HepG2 (cell line): ENCODE results near the gene PEX14. TPM values are rescaled to one million over a fixed set of nuclear protein-coding genes. Genes with fewer than 3 reads are reported as not detected.

Source experiments
- CBX5 ChIP-seq: sonication (generic); formaldehyde crosslinking; IDR thresholded peaks from 2 replicates; pipeline ENCODE4 v1.4.0; 2020; ENCODE audit warnings: missing genetic modification reagents, borderline replicate concordance
- CREB1 ChIP-seq, 2 experiments: fragments of 450-650 bp in 1 of 2; IDR thresholded peaks; 2 replicates each; pipeline ENCODE4 v1.6.1; 2016 to 2017; ENCODE audit warnings: control low read depth in 1 of 2, mild to moderate bottlenecking in 1 of 2, missing compliant biosample characterization in 1 of 2, missing genetic modification characterization in 1 of 2
- HCFC1 ChIP-seq: fragments of 150-350 bp; IDR thresholded peaks from 2 replicates; pipeline ENCODE4 v1.6.1; 2014; ENCODE audit warnings: low read depth, low read length
- HDAC1 ChIP-seq: sonication (generic); formaldehyde crosslinking; IDR thresholded peaks from 2 replicates; pipeline ENCODE4 v1.5.1; 2020; ENCODE audit warnings: mild to moderate bottlenecking, missing genetic modification reagents
- HDAC6 ChIP-seq: fragments of 200-600 bp; sonication (generic); IDR thresholded peaks from 2 replicates; pipeline ENCODE4 v1.7.0; 2017; ENCODE audit warnings: mild to moderate bottlenecking, antibody characterized with exemption, low read length, low read depth
- HMGA1 ChIP-seq: sonication (generic); formaldehyde crosslinking; conservative IDR thresholded peaks from 2 replicates; pipeline ENCODE4 v1.4.0; 2020; ENCODE audit warnings: missing genetic modification reagents
- KDM4B ChIP-seq: sonication (generic); formaldehyde crosslinking; IDR thresholded peaks from 2 replicates; pipeline ENCODE4 v1.4.0; 2020; ENCODE audit warnings: missing genetic modification reagents
- MED8 ChIP-seq: sonication (generic); formaldehyde crosslinking; IDR thresholded peaks from 2 replicates; pipeline ENCODE4 v1.8.1; 2023; ENCODE audit warnings: mild to moderate bottlenecking, missing genetic modification reagents; ENCODE audit not compliant: insufficient replicate concordance
- MIXL1 ChIP-seq: IDR thresholded peaks from 2 replicates; pipeline ENCODE4 v1.6.1; 2016
- NFE2 ChIP-seq: sonication (generic); formaldehyde crosslinking; IDR thresholded peaks from 2 replicates; pipeline ENCODE4 v1.4.0; 2020; ENCODE audit warnings: missing genetic modification reagents
- PCBP2 ChIP-seq: fragments of 200-400 bp; formaldehyde crosslinking; optimal IDR thresholded peaks from 2 replicates; pipeline ENCODE3; 2018; ENCODE audit warnings: low read length, low read depth; ENCODE audit not compliant: poor library complexity, severe bottlenecking
- THYN1 ChIP-seq: sonication (generic); formaldehyde crosslinking; IDR thresholded peaks from 2 replicates; pipeline ENCODE4 v1.8.1; 2023; ENCODE audit warnings: low read depth, mild to moderate bottlenecking, moderate library complexity, missing genetic modification reagents, borderline replicate concordance
- ZNF24 ChIP-seq: fragments of 450-650 bp; IDR thresholded peaks from 2 replicates; pipeline ENCODE4 v1.6.1; 2017; ENCODE audit warnings: antibody characterized with exemption, mild to moderate bottlenecking
- polyA plus RNA-seq, 8 experiments: library from polyadenylated mRNA; depleted of rRNA in 3 of 8; stranded (reverse) in 7 of 8; unstranded in 1 of 8; fragments of >200 nt; fragmentation: Illumina TruSeq in 4 of 8; extraction: Trizol in 4 of 8; gene quantifications; 2 replicates each; pipeline versions ENCODE4 v1.2.1 to v1.2.3, GENCODE V29; 2011 to 2016; ENCODE audit warnings: low read depth in 4 of 8, missing spikeins in 1 of 8, mixed read lengths in 1 of 8; ENCODE audit not compliant: insufficient read depth in 1 of 8
- total RNA-seq, 5 experiments: library from RNA; depleted of rRNA; stranded (reverse); fragments of >200 nt; fragmentation: Illumina TruSeq; extraction: Trizol; gene quantifications; 2 replicates each; pipeline ENCODE4 v1.2.3, GENCODE V29; 2016; ENCODE audit warnings: low read depth in 1 of 5
- TF ChIP-seq, protein P1 (sequence below): sonication (generic); formaldehyde crosslinking; IDR thresholded peaks from 2 replicates; pipeline ENCODE4 v1.8.1; 2023; ENCODE audit warnings: missing genetic modification reagents, inconsistent platforms, borderline replicate concordance
- TF ChIP-seq, protein P2 (sequence below): sonication (generic); formaldehyde crosslinking; IDR thresholded peaks from 2 replicates; pipeline ENCODE4 v1.4.0; 2020; ENCODE audit warnings: mild to moderate bottlenecking, missing genetic modification reagents, borderline replicate concordance
- TF ChIP-seq, protein P3 (sequence below): sonication (generic); formaldehyde crosslinking; conservative IDR thresholded peaks from 2 replicates; pipeline ENCODE4 v1.8.0; 2022; ENCODE audit warnings: low read depth, missing genetic modification reagents
- TF ChIP-seq, protein P4 (sequence below): IDR thresholded peaks from 2 replicates; pipeline ENCODE4 v1.6.1; 2012; ENCODE audit warnings: low read depth, low read length, improper control_type of control experiment

PEX14 gene
- total and polyA plus RNA-seq, 2 of the 13 experiments (the other 11 are each of a cell fraction or from before 2014, with no cell fraction given): 6.5 to 9.9 TPM

DNA sequence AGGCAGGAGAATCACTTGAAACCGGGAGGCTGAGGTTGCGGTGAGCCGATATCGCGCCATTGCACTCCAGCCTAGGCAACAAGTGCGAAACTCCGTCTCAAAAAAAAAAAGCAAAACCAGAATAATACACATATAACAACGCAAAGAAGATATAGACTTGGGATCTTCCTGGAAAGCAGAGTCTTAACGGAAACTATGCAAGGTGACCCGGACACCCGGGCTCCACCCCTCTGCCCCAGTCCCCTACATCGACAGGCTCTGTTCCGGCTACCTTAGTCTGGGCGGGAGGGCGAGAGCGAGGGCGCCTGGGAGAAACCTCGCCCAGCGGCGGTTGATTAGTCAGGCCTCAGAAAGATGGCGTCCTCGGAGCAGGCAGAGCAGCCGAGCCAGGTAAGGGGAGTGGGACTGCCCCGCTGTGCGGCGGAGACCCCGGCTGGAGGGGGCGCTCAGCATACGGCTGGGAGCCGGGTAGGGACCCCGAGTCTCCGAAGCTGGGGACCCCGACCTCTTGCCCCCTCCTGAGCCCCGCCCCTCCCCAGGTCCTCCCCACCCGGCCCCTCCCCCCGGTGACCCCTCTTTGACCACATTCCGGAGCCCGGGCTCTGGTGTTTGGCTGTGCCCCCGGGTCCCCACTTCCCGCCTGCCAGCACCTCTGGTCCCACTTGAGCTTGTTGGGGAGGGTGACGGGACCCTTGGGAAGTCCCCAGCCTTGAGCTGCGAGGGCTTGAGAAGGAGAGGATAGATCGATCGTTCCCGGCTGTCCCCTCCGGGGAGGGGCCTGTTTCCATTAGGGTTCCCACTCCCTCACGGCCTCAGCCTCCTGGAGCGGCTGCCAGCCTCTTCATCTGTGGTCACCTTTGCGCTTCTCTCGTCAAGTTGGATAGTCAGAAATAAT lies at the start of gene PEX14 (continued):
- TF ChIP-seq, protein P1, sequence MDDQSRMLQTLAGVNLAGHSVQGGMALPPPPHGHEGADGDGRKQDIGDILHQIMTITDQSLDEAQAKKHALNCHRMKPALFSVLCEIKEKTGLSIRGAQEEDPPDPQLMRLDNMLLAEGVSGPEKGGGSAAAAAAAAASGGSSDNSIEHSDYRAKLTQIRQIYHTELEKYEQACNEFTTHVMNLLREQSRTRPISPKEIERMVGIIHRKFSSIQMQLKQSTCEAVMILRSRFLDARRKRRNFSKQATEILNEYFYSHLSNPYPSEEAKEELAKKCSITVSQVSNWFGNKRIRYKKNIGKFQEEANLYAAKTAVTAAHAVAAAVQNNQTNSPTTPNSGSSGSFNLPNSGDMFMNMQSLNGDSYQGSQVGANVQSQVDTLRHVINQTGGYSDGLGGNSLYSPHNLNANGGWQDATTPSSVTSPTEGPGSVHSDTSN (CRISPR knock-in tag): no peak
- TF ChIP-seq MIXL1 (CRISPR knock-in tag) (peak; percentile 68; the same call in 1 of the 2 replicates), HDAC1 (peak; percentile 53), CBX5 (CRISPR knock-in tag) (peak; percentile 60; the same call in 1 of the 2 replicates), KDM4B (no peak), HCFC1 (peak; percentile 78), MED8 (CRISPR knock-in tag) (no peak), ZNF24 (no peak), THYN1 (no peak), CREB1 (IDR thresholded peaks at IDR 0.05) (no peak), CREB1 (CRISPR knock-in tag; IDR thresholded peaks at IDR 0.05) (peak; percentile 84), NFE2 (CRISPR knock-in tag) (no peak), HDAC6 (no peak), HMGA1 (CRISPR knock-in tag) (no peak), PCBP2 (no peak)
- TF ChIP-seq, protein P2, sequence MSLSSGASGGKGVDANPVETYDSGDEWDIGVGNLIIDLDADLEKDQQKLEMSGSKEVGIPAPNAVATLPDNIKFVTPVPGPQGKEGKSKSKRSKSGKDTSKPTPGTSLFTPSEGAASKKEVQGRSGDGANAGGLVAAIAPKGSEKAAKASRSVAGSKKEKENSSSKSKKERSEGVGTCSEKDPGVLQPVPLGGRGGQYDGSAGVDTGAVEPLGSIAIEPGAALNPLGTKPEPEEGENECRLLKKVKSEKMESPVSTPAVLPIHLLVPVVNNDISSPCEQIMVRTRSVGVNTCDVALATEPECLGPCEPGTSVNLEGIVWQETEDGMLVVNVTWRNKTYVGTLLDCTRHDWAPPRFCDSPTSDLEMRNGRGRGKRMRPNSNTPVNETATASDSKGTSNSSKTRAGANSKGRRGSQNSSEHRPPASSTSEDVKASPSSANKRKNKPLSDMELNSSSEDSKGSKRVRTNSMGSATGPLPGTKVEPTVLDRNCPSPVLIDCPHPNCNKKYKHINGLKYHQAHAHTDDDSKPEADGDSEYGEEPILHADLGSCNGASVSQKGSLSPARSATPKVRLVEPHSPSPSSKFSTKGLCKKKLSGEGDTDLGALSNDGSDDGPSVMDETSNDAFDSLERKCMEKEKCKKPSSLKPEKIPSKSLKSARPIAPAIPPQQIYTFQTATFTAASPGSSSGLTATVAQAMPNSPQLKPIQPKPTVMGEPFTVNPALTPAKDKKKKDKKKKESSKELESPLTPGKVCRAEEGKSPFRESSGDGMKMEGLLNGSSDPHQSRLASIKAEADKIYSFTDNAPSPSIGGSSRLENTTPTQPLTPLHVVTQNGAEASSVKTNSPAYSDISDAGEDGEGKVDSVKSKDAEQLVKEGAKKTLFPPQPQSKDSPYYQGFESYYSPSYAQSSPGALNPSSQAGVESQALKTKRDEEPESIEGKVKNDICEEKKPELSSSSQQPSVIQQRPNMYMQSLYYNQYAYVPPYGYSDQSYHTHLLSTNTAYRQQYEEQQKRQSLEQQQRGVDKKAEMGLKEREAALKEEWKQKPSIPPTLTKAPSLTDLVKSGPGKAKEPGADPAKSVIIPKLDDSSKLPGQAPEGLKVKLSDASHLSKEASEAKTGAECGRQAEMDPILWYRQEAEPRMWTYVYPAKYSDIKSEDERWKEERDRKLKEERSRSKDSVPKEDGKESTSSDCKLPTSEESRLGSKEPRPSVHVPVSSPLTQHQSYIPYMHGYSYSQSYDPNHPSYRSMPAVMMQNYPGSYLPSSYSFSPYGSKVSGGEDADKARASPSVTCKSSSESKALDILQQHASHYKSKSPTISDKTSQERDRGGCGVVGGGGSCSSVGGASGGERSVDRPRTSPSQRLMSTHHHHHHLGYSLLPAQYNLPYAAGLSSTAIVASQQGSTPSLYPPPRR: no peak
- TF ChIP-seq, protein P3, sequence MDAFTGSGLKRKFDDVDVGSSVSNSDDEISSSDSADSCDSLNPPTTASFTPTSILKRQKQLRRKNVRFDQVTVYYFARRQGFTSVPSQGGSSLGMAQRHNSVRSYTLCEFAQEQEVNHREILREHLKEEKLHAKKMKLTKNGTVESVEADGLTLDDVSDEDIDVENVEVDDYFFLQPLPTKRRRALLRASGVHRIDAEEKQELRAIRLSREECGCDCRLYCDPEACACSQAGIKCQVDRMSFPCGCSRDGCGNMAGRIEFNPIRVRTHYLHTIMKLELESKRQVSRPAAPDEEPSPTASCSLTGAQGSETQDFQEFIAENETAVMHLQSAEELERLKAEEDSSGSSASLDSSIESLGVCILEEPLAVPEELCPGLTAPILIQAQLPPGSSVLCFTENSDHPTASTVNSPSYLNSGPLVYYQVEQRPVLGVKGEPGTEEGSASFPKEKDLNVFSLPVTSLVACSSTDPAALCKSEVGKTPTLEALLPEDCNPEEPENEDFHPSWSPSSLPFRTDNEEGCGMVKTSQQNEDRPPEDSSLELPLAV (CRISPR knock-in tag): no peak
- TF ChIP-seq, protein P4, sequence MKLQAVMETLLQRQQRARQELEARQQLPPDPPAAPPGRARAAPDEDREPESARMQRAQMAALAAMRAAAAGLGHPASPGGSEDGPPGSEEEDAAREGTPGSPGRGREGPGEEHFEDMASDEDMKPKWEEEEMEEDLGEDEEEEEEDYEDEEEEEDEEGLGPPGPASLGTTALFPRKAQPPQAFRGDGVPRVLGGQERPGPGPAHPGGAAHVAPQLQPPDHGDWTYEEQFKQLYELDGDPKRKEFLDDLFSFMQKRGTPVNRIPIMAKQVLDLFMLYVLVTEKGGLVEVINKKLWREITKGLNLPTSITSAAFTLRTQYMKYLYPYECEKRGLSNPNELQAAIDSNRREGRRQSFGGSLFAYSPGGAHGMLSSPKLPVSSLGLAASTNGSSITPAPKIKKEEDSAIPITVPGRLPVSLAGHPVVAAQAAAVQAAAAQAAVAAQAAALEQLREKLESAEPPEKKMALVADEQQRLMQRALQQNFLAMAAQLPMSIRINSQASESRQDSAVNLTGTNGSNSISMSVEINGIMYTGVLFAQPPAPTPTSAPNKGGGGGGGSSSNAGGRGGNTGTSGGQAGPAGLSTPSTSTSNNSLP: no peak
